HG03108 (cell line): ENCODE results near the gene HSPBP1.
"Not testable (repeated sequence)": the region's sequence is repeated elsewhere in the genome, so short reads cannot be mapped to it uniquely, and the experiment has no call there.

Source experiments
- ATAC-seq: cut with Tn5 transposase; IDR thresholded peaks from one replicate; pipeline ENCODE4 v1.9.1; 2021; ENCODE audit warnings: moderate library complexity; ENCODE audit not compliant: unreplicated experiment

HSPBP1 gene

GRCh38 chr19:55240713-55241020 is 39.2 kb downstream of the HSPBP1 start:
- ATAC-seq = no peak

DNA sequence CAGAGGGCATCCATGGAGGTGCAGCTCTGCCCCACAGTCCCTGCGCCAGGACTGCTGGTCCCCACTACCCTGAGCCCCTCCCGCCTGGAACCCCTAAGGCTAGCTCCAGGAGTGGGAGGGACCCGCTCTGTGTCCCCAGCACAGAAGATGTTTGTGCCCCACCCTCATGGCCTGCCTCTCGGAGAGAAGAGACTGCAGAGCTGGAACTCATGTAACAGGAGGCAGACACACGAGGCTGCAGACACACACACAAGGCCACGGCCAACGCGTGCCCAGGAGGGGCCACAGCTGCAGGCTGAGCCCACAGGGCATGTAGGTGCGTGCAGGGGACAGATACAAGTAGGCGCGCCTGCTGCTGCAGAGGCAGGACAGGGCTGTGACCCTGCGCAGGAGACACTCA is 40.9 kb downstream of the HSPBP1 start:
- ATAC-seq = no peak

- no peak for ATAC-seq
Measured at GRCh38 chr19:55238030-55238429, 41.9 kb downstream of the HSPBP1 start.

DNA sequence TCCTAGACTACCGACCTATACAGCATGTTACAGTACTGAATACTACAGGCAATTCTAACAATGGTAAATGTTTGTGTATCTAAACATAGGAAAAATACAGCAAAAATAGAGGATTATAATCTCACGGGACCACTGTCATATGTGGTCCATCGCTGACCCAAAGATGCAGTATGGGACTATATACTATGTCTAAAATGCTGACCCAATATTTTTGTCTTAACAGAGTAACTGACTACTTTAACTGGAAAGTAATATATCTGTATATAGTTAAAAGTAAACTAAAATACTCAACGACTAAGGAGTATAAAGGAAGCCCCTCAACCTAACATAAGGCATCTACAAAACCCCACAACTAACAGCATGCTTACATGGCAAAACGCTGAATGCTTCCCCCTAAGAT is 46.9 kb downstream of the HSPBP1 start:
- ATAC-seq = no peak

GRCh38 chr19:55232286-55232602 is 47.7 kb downstream of the HSPBP1 start:
- ATAC-seq = no peak

DNA sequence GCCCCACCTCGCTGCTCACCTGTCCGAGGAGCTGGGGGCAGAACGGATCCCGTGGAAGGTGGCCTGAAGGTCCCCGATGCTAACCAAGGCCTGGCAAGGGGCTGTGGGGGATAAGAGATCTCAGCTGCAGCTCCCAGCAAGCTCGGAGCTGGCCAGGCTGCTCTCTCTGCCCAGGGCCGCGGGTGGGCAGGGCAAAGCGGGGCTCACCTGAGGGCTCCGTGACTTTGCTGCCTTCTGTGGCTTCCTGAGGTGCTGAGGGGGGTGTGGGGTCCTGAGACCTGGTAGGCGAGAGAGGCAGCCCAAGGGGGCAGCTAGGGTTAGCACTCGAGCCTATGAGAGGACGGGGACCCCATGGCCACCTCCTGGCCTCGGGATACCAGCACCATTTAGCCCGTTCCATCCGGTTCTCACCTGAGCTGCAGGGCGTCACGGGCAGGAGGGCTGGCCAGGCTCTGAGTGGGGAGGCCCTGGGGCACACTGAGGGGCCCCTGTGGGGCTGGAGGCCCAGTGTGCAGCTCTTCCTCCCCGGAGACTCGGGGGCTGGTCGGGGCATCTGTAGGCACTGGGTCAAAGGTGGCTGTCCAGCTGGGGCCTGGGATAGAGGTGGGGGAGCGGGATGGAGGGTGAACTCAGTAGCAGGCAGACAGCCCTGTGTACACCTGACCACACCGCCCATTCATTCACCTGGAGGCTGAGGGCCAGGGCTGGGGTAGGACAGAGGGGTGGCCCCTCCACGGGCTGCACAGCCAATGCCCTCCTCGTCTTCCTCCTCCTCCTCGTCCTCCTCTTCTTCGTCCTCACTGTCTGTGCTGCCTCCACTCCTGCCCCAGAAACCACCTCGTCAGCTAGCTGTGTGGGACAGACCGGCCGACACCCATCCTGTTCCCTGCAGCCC is 48.3 kb downstream of the HSPBP1 start:
- no peak for ATAC-seq

DNA sequence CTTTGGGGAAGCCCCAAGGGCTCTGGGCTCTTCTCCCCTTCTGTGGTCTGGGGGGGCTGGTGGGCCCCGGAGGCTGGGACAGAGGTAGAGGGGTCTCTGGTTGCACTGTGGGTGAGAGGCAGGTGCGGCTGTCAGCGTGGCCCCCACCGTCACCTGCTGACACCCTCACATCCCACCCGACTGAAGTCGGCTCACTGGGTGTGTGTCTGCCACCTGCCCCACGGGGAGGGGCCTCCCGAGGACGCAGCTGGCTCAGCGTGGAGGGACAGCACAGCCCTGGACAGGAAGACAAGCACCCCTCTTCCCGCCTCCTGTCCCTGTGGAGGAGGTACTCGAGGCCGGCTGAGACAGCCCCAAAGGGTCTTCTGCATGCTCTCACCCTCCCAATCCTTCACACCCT is 49.1 kb downstream of the HSPBP1 start:
- ATAC-seq = no peak

DNA sequence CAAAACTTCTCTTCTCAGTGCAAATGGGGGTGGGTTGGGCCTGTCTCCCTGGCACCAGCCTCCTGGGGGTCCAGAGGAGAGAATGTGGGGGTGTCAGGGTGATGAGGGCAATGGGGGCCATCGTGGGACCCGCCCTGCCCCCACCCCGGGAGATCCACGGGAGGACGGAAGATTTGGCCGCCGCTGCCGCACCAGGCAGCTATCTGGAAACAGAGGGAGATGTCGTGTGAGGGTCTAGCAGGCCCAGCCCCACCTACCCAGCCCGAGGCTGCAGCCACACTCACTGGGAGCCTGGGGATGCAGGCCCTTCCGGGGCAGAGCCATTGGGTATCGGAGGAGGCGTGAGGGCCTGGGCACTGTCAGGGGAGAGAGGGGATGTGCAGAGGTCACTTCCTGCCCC is 49.6 kb downstream of the HSPBP1 start:
- ATAC-seq = no peak

GRCh38 chr19:55229789-55230182 is 50.1 kb downstream of the HSPBP1 start:
- ATAC-seq = no peak

DNA sequence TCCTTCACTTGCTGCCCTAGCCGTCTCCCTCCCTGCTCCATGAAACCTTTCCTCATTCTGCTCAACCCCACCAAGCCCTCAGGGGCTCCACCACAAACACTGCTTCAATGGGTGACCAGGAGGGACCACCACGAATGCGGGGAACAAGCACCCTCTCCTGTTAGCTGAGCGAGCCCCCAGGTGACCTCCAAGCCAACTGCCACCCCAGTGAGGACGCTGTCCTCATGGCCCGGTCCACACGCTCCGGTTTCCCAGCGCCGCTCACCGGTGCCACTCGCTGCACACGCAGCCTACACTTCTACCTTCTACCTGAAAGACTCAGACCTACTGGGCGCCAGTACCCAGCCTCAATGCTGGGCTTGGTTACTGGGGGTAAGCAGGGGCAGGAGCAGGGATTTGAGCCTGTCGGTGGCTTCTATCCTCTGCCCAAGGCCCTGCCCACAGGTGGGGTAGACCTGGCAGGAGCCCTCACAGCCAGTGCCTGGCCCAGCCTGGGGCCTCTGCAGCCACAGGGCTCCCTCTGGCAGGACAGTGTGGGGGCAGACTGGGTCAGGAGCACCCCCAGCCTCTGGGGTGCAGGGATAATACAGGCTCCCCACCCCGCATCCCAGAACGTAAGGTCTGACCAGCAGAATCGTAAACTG is 50.6 kb downstream of the HSPBP1 start:
- ATAC-seq = no peak

- ATAC-seq = no peak
Measured at GRCh38 chr19:55228403-55229031, 51.4 kb downstream of the HSPBP1 start, which contains the start of gene TMEM86B. Gene TMEM86B, minus strand, starts transcription at chr19:55228763. Its CDS starts 22 bp downstream, at chr19:55228741.

DNA sequence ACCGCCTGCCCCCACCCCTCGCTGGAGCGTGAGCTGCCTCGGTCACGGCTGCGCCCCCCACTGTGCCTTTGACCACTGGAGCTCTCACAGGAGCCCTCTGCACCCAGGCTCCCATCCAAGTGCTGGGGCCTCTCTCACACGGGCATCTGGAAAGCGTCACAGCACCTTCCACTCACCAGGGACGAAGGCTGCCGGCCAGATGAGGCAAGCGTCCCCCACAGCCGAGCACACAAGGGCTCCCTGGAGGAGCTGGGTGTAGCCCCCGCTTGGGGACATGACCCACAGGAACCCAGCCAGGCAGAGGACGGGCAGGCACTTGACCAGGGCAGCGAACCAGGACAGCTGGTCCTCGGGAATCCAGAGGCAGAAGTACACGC is 51.9 kb downstream of the HSPBP1 start:
- ATAC-seq = no peak

- no peak for ATAC-seq
Measured at GRCh38 chr19:55227241-55228014, 52.5 kb downstream of the HSPBP1 start.

- no peak for ATAC-seq
Measured at GRCh38 chr19:55226788-55227187, 53.1 kb downstream of the HSPBP1 start.

- no peak for ATAC-seq
Measured at GRCh38 chr19:55226273-55226672, 53.6 kb downstream of the HSPBP1 start.

GRCh38 chr19:55225415-55225958 is 54.4 kb downstream of the HSPBP1 start:
- no peak for ATAC-seq

DNA sequence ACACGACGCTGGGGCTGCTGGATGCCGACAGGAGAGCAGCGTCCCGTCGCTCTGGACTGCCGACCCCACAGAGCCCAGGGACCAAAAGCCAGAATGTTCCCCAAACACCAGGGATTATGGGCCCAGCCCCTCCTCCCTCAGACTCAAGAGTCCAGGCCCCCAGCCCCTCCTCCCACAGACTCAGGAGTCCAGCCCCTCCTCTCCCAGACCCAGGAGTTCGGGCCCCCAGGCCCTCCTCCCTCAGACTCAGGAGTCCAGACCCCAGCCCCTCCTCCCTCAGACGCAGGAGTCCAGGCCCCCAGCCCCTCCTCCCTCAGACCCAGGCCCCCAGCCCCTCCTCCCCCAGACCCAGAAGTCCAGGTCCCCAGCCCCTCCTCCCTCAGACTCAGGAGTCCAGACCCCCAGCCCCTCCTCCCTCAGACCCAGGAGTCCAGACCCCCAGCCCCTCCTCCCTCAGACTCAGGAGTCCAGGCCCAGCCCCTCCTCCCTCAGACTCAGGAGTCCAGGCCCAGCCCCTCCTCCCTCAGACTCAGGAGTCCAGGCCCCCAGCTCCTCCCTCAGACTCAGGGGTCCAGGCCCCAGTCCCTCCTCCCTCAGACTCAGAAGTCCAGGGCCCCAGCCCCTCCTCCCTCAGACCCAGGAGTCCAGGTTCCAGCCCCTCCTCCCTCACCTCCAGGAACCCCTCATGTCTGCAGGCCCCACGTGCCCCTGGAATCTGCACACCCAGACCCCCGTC is 55.1 kb downstream of the HSPBP1 start:
- not testable (repeated sequence) for ATAC-seq

DNA sequence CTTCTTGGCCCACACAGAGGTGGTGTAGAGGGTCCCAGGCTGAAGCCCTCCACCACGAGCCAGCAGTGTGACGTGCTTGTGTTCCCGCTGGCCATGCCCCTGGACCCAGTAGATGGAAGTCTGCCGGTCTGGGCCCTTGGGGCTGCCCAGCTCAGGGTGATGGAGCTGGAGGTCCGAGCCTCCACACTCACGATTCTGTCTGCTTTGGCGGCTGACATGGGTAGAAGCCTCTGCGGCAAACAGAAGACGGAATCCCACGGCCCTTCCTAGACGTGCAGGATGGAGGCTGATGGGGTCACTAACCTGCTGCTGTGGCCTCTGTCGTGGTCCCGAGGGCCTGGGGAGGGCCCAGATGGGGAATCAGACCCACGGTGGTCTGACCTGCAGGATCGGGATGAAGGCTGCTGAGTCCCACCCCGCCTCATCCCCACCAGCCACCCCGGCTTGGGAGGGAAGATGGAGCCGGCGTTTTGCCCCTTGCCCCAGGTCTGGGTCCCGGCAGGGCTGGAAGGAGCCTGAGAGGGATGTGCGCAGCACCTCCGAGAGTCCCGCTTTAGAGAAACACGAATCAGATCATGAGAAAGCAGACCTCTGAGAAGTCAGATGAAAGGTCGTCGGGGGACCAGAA is 55.8 kb downstream of the HSPBP1 start:
- ATAC-seq = no peak

DNA sequence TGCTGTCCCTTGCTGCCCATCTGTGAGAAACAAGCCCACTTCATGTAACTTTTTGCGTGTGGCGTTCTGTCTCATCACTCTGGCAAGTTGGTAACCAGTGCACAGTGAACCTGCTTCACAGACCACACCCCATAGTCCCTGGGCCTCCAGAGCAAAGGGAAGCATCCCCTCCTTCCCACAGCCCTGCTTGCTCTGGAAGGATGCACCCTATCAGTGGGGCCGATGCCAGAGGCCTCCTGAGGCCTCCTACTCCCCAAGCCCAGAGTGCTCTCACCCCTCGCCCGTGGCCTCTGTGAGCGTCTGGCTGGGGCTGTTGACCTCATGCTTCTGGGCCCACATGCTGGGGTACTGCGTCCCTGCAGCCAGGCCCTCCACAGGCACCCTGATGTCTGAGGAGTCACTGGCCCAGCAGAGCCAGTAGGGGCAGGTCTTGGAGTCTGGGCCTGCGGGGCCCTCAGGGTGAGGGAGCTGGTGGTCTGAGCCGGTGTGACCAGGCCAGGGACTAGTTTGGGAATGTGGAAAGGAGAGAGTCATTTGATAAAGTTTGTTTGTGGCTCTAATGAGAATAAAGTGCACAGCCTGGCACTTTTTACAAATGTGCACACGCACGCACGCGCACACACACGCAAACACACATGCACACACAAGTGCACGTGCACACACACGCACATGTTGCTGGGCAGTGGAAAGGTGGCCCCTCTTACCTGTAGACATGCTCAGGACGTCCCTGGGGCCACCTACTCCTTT is 56.4 kb downstream of the HSPBP1 start:
- no peak for ATAC-seq
